ENCODE measurements around the gene ST8SIA1. TPM values are rescaled to one million over a fixed set of nuclear protein-coding genes. Genes with fewer than 3 reads are reported as not detected.

Gene ST8SIA1
- total and polyA plus RNA-seq, 11 donors: 0.60 to 5.7 (median 1.7) TPM

DNA sequence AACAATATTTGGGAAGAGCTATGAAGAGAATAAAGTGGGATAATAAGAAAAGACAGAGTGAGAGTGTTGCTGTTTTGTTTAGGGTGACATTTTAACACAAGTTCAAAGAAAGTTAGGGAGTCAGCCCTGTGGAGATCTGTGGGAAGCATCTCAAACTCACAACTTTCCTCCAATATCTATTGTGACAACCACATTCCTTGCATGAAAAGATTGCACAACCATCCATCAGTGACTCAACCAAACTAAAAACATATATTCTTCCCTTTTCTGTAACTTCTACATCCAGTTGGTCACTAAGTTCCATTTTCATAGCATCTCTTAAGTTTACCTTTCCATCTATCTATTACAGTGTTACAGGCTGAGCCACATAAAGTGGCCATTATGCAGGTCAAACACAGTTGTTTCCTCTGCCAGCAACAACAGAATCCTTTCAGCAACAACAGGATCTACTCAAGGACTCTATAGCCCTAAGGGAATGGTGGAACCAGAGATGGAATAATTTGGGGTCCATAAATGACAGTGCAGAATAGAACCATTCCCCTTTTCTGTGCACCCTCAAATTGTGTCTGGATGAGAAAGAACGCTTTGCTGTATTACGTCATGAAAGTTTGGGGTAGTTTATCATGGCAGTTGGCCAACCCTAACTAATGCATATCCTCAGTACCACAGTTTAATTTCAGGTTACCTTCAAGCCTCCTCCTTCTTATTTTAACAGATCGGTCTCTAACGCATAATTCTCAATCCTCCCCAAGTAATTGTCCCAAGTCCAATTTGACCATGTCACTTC, 118.8 kb downstream of the ST8SIA1 start:
- Histone ChIP-seq H3K4me3 (no peak overlapping the region), H3K9me3 (peaks cover 0 to 5% (median 0%) of the 10 kb centered on the region in 12 donors), H3K27me3 (no peaks in the 10 kb centered on the region), H3K4me1 (no peaks in the 10 kb centered on the region), H3K36me3 (no peaks in the 10 kb centered on the region), H3K27ac (no peak overlapping the region)
- WGBS, 4 donors: 90 to 94% (median 91%) methylated on average over 4 of the region's 4 CpGs
- ATAC-seq: no peak
- intact Hi-C loops (cut with DNase I): no loop called here
- TF ChIP-seq, protein P1, sequence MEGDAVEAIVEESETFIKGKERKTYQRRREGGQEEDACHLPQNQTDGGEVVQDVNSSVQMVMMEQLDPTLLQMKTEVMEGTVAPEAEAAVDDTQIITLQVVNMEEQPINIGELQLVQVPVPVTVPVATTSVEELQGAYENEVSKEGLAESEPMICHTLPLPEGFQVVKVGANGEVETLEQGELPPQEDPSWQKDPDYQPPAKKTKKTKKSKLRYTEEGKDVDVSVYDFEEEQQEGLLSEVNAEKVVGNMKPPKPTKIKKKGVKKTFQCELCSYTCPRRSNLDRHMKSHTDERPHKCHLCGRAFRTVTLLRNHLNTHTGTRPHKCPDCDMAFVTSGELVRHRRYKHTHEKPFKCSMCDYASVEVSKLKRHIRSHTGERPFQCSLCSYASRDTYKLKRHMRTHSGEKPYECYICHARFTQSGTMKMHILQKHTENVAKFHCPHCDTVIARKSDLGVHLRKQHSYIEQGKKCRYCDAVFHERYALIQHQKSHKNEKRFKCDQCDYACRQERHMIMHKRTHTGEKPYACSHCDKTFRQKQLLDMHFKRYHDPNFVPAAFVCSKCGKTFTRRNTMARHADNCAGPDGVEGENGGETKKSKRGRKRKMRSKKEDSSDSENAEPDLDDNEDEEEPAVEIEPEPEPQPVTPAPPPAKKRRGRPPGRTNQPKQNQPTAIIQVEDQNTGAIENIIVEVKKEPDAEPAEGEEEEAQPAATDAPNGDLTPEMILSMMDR (IDR thresholded peaks at IDR 0.05): no peak
- no peak for TF ChIP-seq POLR2A (IDR thresholded peaks at IDR 0.05)
- DNase-seq: no peak

DNA sequence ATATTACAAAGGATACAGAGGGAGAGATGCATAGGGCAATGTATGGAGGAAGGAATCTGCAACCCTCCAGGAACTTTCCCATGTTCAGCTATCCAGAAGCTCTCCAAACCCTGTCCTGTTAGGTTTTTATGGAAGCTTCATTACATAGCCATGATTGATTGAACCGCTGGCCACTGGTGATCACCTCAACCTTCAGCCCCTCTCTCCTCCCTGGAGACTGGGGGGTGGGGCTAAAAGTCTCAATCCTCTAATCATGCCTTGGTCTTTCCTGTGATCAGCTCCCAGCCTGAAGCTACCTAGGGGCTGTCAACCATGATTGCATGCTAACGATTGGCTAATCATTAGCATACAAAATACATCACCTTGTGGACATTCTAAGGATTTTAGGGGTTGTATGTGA, 123.4 kb downstream of the ST8SIA1 start:
- 90 to 100% (median 97%) methylated on average over 2 of the region's 2 CpGs for WGBS, 4 donors
- Histone ChIP-seq H3K27me3 (no peaks in the 10 kb centered on the region), H3K36me3 (no peaks in the 10 kb centered on the region), H3K4me3 (no peak overlapping the region), H3K9me3 (peaks cover 0 to 5% (median 0%) of the 10 kb centered on the region in 12 donors), H3K27ac (no peak overlapping the region), H3K4me1 (no peaks in the 10 kb centered on the region)
- ATAC-seq: no peak
- no peak for TF ChIP-seq POLR2A (IDR thresholded peaks at IDR 0.05)
- TF ChIP-seq, protein P1 (IDR thresholded peaks at IDR 0.05): no peak
- intact Hi-C loops (cut with DNase I): no loop called here
- no peak for DNase-seq

GRCh38 chr12:22209422-22209821, 125.1 kb downstream of the ST8SIA1 start:
- H3K4me1 ChIP-seq: no peaks in the 10 kb centered on the region
- TF ChIP-seq, protein P1 (IDR thresholded peaks at IDR 0.05): no peak
- no peak for TF ChIP-seq POLR2A (IDR thresholded peaks at IDR 0.05)
- no peak for DNase-seq
- no peaks in the 10 kb centered on the region for H3K36me3 ChIP-seq
- H3K9me3 ChIP-seq: peaks cover 0 to 5% (median 0%) of the 10 kb centered on the region in 12 donors
- no peaks in the 10 kb centered on the region for H3K27me3 ChIP-seq
- ATAC-seq: no peak
- H3K4me3 ChIP-seq: no peak overlapping the region
- intact Hi-C loops (cut with DNase I): loop anchor here in 1 of 10 donors (10.0 kb wide), 1 partner anchor 165 kb away; no protein-coding TSS in a partner anchor
- H3K27ac ChIP-seq: no peak overlapping the region

GRCh38 chr12:22206111-22206728, 128.3 kb downstream of the ST8SIA1 start:
- ATAC-seq (no peak), DNase-seq (no peak)
- no peak overlapping the region for H3K4me3 ChIP-seq
- no peaks in the 10 kb centered on the region for H3K36me3 ChIP-seq
- intact Hi-C loops (cut with DNase I): loop anchor here in 1 of 10 donors (10.0 kb wide), 1 partner anchor 169 kb away; no protein-coding TSS in a partner anchor
- WGBS, 4 donors: 89 to 93% (median 92%) methylated on average over 6 of the region's 6 CpGs
- peaks cover 0 to 7% (median 0%) of the 10 kb centered on the region in 12 donors for H3K9me3 ChIP-seq
- H3K4me1 ChIP-seq: no peaks in the 10 kb centered on the region
- no peak for TF ChIP-seq POLR2A (IDR thresholded peaks at IDR 0.05)
- TF ChIP-seq, protein P1 (IDR thresholded peaks at IDR 0.05): no peak
- no peak overlapping the region for H3K27ac ChIP-seq
- no peaks in the 10 kb centered on the region for H3K27me3 ChIP-seq
